Measurements from ENCODE around the gene LURAP1L. TPM values are rescaled to one million over a fixed set of nuclear protein-coding genes. Genes with fewer than 3 reads are reported as not detected.

The LURAP1L gene
- total RNA-seq, 1 experiment from 2014 or later, result 1.7 TPM

DNA sequence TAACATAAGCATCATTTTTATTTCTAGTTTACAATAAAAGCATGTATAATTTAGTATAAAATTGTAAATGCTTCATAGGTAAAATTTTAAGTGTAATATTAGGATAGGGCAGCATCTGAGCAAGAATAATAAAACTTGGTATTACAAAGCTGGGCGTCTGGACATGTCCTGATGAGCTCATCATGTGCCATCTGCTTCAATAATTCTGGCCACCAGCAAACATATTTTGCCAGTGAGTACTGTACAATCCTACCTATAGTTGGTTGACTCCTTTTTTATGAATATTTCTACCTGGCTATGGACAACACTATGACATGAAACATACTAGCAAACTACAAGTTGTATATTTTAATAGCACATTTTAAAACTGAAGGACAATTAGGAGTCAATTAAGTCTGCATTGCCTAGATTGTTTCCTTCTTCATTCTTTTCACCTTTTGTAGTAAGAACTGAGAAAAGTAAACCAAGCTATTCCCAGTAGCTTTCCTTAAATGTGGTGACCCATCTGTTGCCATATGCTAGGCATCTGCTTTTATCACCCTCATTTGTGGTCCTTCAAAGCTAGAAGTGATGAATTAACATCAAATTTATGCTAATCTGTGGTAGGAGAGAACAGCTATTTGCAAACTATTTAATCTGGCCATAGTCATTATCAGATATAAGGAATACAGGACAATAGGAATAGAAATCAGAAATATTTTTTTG is 23.4 kb downstream of the LURAP1L start:
- Mint-ChIP-seq H3K9me3 (no peaks in the 10 kb centered on the region), H3K36me3 (no peaks in the 10 kb centered on the region), H3K27me3 (ENCODE audit: low read depth) (no peaks in the 10 kb centered on the region), H3K27ac (no peak overlapping the region), H3K4me1 (no peaks in the 10 kb centered on the region), H3K4me3 (no peak overlapping the region)
- no peak for DNase-seq (ENCODE audit: low spot score)
- no peak for ATAC-seq
- CTCF ChIA-PET, result interaction anchor here (0.8 kb wide), 1 partner anchor 22 kb away, joined by 3 read pairs; no protein-coding TSS in a partner anchor
- POLR2A ChIA-PET, result no interaction called here
- TF ChIP-seq ZNF121 (CRISPR knock-in tag; IDR thresholded peaks at IDR 0.05), result no peak
- no peak for TF ChIP-seq ZNF671 (CRISPR knock-in tag; IDR thresholded peaks at IDR 0.05)
- TF ChIP-seq, protein P1, sequence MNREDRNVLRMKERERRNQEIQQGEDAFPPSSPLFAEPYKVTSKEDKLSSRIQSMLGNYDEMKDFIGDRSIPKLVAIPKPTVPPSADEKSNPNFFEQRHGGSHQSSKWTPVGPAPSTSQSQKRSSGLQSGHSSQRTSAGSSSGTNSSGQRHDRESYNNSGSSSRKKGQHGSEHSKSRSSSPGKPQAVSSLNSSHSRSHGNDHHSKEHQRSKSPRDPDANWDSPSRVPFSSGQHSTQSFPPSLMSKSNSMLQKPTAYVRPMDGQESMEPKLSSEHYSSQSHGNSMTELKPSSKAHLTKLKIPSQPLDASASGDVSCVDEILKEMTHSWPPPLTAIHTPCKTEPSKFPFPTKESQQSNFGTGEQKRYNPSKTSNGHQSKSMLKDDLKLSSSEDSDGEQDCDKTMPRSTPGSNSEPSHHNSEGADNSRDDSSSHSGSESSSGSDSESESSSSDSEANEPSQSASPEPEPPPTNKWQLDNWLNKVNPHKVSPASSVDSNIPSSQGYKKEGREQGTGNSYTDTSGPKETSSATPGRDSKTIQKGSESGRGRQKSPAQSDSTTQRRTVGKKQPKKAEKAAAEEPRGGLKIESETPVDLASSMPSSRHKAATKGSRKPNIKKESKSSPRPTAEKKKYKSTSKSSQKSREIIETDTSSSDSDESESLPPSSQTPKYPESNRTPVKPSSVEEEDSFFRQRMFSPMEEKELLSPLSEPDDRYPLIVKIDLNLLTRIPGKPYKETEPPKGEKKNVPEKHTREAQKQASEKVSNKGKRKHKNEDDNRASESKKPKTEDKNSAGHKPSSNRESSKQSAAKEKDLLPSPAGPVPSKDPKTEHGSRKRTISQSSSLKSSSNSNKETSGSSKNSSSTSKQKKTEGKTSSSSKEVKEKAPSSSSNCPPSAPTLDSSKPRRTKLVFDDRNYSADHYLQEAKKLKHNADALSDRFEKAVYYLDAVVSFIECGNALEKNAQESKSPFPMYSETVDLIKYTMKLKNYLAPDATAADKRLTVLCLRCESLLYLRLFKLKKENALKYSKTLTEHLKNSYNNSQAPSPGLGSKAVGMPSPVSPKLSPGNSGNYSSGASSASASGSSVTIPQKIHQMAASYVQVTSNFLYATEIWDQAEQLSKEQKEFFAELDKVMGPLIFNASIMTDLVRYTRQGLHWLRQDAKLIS (CRISPR knock-in tag; IDR thresholded peaks at IDR 0.05; ENCODE audit: borderline replicate concordance), result no peak
- TF ChIP-seq, protein P2, sequence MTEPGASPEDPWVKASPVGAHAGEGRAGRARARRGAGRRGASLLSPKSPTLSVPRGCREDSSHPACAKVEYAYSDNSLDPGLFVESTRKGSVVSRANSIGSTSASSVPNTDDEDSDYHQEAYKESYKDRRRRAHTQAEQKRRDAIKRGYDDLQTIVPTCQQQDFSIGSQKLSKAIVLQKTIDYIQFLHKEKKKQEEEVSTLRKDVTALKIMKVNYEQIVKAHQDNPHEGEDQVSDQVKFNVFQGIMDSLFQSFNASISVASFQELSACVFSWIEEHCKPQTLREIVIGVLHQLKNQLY (CRISPR knock-in tag; IDR thresholded peaks at IDR 0.05), result no peak
- TF ChIP-seq NFE2L1 (CRISPR knock-in tag; IDR thresholded peaks at IDR 0.05), result no peak
- no peak for TF ChIP-seq TCF7 (CRISPR knock-in tag; IDR thresholded peaks at IDR 0.05; ENCODE audit: low read depth)
- no peak for TF ChIP-seq TEAD4 (CRISPR knock-in tag; IDR thresholded peaks at IDR 0.05)
- no peak for TF ChIP-seq NR2C2 (CRISPR knock-in tag; IDR thresholded peaks at IDR 0.05)
- no peak for TF ChIP-seq OVOL2 (CRISPR knock-in tag; IDR thresholded peaks at IDR 0.05; ENCODE audit: borderline replicate concordance)
- TF ChIP-seq, protein P3, sequence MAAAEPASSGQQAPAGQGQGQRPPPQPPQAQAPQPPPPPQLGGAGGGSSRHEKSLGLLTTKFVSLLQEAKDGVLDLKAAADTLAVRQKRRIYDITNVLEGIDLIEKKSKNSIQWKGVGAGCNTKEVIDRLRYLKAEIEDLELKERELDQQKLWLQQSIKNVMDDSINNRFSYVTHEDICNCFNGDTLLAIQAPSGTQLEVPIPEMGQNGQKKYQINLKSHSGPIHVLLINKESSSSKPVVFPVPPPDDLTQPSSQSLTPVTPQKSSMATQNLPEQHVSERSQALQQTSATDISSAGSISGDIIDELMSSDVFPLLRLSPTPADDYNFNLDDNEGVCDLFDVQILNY (CRISPR knock-in tag; IDR thresholded peaks at IDR 0.05), result no peak
- no peak for TF ChIP-seq KAT7 (CRISPR knock-in tag; IDR thresholded peaks at IDR 0.05; ENCODE audit: borderline replicate concordance)
- TF ChIP-seq RORB (CRISPR knock-in tag; IDR thresholded peaks at IDR 0.05), result no peak
- TF ChIP-seq, protein P4, sequence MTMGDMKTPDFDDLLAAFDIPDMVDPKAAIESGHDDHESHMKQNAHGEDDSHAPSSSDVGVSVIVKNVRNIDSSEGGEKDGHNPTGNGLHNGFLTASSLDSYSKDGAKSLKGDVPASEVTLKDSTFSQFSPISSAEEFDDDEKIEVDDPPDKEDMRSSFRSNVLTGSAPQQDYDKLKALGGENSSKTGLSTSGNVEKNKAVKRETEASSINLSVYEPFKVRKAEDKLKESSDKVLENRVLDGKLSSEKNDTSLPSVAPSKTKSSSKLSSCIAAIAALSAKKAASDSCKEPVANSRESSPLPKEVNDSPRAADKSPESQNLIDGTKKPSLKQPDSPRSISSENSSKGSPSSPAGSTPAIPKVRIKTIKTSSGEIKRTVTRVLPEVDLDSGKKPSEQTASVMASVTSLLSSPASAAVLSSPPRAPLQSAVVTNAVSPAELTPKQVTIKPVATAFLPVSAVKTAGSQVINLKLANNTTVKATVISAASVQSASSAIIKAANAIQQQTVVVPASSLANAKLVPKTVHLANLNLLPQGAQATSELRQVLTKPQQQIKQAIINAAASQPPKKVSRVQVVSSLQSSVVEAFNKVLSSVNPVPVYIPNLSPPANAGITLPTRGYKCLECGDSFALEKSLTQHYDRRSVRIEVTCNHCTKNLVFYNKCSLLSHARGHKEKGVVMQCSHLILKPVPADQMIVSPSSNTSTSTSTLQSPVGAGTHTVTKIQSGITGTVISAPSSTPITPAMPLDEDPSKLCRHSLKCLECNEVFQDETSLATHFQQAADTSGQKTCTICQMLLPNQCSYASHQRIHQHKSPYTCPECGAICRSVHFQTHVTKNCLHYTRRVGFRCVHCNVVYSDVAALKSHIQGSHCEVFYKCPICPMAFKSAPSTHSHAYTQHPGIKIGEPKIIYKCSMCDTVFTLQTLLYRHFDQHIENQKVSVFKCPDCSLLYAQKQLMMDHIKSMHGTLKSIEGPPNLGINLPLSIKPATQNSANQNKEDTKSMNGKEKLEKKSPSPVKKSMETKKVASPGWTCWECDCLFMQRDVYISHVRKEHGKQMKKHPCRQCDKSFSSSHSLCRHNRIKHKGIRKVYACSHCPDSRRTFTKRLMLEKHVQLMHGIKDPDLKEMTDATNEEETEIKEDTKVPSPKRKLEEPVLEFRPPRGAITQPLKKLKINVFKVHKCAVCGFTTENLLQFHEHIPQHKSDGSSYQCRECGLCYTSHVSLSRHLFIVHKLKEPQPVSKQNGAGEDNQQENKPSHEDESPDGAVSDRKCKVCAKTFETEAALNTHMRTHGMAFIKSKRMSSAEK (CRISPR knock-in tag; IDR thresholded peaks at IDR 0.05; ENCODE audit: borderline replicate concordance), result no peak
- no peak for TF ChIP-seq JUN (CRISPR knock-in tag; IDR thresholded peaks at IDR 0.05)
- TF ChIP-seq, protein P5, sequence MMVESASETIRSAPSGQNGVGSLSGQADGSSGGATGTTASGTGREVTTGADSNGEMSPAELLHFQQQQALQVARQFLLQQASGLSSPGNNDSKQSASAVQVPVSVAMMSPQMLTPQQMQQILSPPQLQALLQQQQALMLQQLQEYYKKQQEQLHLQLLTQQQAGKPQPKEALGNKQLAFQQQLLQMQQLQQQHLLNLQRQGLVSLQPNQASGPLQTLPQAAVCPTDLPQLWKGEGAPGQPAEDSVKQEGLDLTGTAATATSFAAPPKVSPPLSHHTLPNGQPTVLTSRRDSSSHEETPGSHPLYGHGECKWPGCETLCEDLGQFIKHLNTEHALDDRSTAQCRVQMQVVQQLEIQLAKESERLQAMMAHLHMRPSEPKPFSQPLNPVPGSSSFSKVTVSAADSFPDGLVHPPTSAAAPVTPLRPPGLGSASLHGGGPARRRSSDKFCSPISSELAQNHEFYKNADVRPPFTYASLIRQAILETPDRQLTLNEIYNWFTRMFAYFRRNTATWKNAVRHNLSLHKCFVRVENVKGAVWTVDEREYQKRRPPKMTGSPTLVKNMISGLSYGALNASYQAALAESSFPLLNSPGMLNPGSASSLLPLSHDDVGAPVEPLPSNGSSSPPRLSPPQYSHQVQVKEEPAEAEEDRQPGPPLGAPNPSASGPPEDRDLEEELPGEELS (CRISPR knock-in tag; IDR thresholded peaks at IDR 0.05), result no peak
- TF ChIP-seq, protein P6, sequence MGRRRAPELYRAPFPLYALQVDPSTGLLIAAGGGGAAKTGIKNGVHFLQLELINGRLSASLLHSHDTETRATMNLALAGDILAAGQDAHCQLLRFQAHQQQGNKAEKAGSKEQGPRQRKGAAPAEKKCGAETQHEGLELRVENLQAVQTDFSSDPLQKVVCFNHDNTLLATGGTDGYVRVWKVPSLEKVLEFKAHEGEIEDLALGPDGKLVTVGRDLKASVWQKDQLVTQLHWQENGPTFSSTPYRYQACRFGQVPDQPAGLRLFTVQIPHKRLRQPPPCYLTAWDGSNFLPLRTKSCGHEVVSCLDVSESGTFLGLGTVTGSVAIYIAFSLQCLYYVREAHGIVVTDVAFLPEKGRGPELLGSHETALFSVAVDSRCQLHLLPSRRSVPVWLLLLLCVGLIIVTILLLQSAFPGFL (CRISPR knock-in tag; IDR thresholded peaks at IDR 0.05; ENCODE audit: borderline replicate concordance), result no peak
- no peak for TF ChIP-seq NR3C1 (CRISPR knock-in tag; conservative IDR thresholded peaks at IDR 0.05; ENCODE audit: low read depth)
- no peak for TF ChIP-seq NFATC4 (CRISPR knock-in tag; IDR thresholded peaks at IDR 0.05)

All from WTC11 (cell line).